ENCODE results near the gene TOP2B. TPM values are rescaled to one million over a fixed set of nuclear protein-coding genes. Genes with fewer than 3 reads are reported as not detected.

TOP2B gene
- total and polyA plus RNA-seq, 2 donors (not counting 1 experiment from before 2014, with no cell fraction given): 56.2 to 71.2 TPM

DNA sequence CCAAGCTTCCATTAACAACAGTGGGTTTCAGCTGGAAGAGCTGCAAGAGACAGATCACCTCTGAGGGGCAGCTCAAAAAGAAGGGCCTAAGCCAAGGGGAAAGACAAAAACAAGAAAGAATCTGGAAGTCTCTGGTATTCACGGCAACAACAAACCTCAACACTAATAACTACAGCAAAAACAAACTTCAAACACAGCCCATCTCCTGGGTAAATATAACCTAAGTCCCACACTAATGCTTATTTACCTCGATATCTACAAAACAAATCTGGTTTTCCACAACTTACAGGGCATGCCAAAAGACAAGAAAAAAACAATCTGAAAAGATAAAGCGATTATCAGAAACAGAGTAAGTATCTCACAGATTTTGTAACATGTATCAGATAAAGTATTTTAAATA is 29.7 kb downstream of the TOP2B start:
- H3K36me3 ChIP-seq (ENCODE audit: control insufficient read depth, insufficient read depth, low read length): peaks cover 3% of the 10 kb centered on the region
- H3K9ac ChIP-seq (ENCODE audit: insufficient read depth, low read length): no peak overlapping the region
- no peaks in the 10 kb centered on the region for H4K20me1 ChIP-seq (ENCODE audit: control insufficient read depth, extremely low read depth, insufficient read depth, low read length)

DNA sequence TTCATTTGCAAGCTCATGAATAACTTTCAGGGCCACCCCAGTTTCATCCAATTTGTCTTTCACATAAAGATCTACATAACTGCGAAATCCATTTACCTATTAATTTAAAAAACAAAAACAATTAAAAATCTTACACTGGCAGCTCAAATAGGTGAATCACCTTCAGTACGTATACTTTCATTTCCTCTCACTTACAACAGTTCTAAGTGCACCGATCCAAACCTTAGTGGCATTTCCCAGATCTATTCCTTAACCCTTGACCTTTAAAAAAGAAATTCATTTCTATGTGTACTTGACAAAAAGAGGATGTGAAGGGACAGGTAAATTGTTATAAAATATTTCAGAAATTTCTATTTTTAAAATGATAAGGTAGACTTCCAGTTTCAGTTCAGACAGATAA is 30.8 kb downstream of the TOP2B start:
- Histone ChIP-seq H2AFZ (ENCODE audit: low read length) (no peak overlapping the region), H4K20me1 (ENCODE audit: control insufficient read depth, extremely low read depth, insufficient read depth, low read length) (no peaks in the 10 kb centered on the region), H3K4me2 (ENCODE audit: extremely low read depth, insufficient read depth, low read length) (no peak overlapping the region), H3K9ac (ENCODE audit: insufficient read depth, low read length) (no peak overlapping the region), H3K9me3 (ENCODE audit: control insufficient read depth, insufficient read depth, low read depth, low read length) (no peaks in the 10 kb centered on the region), H3K4me1 (ENCODE audit: control insufficient read depth, extremely low read depth, insufficient read depth, low read length) (no peaks in the 10 kb centered on the region), H3K27ac (ENCODE audit: insufficient read depth, low read length) (no peak overlapping the region), H3K36me3 (ENCODE audit: control insufficient read depth, insufficient read depth, low read length) (peaks cover 3% of the 10 kb centered on the region), H3K27me3 (ENCODE audit: control insufficient read depth, insufficient read depth, low read length) (no peaks in the 10 kb centered on the region), H3K79me2 (ENCODE audit: control insufficient read depth, insufficient read depth, low read length) (no peaks in the 10 kb centered on the region), H3K4me3 (replicated peaks in 1 of 4; ENCODE audit: control extremely low read depth in 1 of 4, insufficient read depth in 1 of 4, low read depth in 3 of 4, low read length in 4 of 4) (no peak overlapping the region)
- DNase-seq (ENCODE audit: low read depth in 2 of 2): no peak
- TF ChIP-seq, protein P1, sequence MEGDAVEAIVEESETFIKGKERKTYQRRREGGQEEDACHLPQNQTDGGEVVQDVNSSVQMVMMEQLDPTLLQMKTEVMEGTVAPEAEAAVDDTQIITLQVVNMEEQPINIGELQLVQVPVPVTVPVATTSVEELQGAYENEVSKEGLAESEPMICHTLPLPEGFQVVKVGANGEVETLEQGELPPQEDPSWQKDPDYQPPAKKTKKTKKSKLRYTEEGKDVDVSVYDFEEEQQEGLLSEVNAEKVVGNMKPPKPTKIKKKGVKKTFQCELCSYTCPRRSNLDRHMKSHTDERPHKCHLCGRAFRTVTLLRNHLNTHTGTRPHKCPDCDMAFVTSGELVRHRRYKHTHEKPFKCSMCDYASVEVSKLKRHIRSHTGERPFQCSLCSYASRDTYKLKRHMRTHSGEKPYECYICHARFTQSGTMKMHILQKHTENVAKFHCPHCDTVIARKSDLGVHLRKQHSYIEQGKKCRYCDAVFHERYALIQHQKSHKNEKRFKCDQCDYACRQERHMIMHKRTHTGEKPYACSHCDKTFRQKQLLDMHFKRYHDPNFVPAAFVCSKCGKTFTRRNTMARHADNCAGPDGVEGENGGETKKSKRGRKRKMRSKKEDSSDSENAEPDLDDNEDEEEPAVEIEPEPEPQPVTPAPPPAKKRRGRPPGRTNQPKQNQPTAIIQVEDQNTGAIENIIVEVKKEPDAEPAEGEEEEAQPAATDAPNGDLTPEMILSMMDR (conservative IDR thresholded peaks at IDR 0.05 in 1 of 2, IDR thresholded peaks at IDR 0.05 in 1 of 2; ENCODE audit: low read depth in 1 of 2, low read length in 2 of 2): no peak
- no peak for TF ChIP-seq EZH2 (IDR thresholded peaks at IDR 0.05; ENCODE audit: low read length, missing control alignments)

More for the DNA sequence above, 29.7 kb downstream of the TOP2B start:
- no peak for DNase-seq (ENCODE audit: low read depth in 2 of 2)
- TF ChIP-seq, protein P1 (conservative IDR thresholded peaks at IDR 0.05 in 1 of 2, IDR thresholded peaks at IDR 0.05 in 1 of 2; ENCODE audit: low read depth in 1 of 2, low read length in 2 of 2): no peak
- TF ChIP-seq EZH2 (IDR thresholded peaks at IDR 0.05; ENCODE audit: low read length, missing control alignments): no peak
- Histone ChIP-seq H3K27me3 (ENCODE audit: control insufficient read depth, insufficient read depth, low read length) (no peaks in the 10 kb centered on the region), H3K4me1 (ENCODE audit: control insufficient read depth, extremely low read depth, insufficient read depth, low read length) (no peaks in the 10 kb centered on the region), H3K4me3 (replicated peaks in 1 of 4; ENCODE audit: control extremely low read depth in 1 of 4, insufficient read depth in 1 of 4, low read depth in 3 of 4, low read length in 4 of 4) (no peak overlapping the region), H2AFZ (ENCODE audit: low read length) (no peak overlapping the region), H3K27ac (ENCODE audit: insufficient read depth, low read length) (no peak overlapping the region), H3K79me2 (ENCODE audit: control insufficient read depth, insufficient read depth, low read length) (no peaks in the 10 kb centered on the region), H3K4me2 (ENCODE audit: extremely low read depth, insufficient read depth, low read length) (no peak overlapping the region), H3K9me3 (ENCODE audit: control insufficient read depth, insufficient read depth, low read depth, low read length) (no peaks in the 10 kb centered on the region)

DNA sequence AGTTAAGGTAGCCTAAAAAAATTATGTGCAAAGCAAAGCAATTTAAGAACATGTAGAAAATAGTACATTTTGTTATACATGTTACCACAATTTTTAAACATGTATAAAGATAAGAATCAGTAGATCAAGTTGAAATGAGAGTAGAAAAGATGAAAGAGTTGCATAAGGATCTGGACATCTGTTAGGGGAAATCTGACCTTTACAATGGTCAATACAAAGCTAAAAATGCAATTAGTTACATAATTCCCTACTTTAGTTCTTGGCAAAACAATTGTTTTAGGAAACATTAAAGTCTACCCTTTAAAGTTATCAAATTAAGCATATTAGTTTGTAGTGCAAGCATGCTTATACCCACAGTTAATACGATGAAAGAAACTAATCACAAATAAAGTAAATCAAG is 32.7 kb downstream of the TOP2B start:
- H3K9ac ChIP-seq (ENCODE audit: insufficient read depth, low read length): no peak overlapping the region
- H3K4me1 ChIP-seq (ENCODE audit: control insufficient read depth, extremely low read depth, insufficient read depth, low read length): no peaks in the 10 kb centered on the region
- H3K79me2 ChIP-seq (ENCODE audit: control insufficient read depth, insufficient read depth, low read length): no peaks in the 10 kb centered on the region
- no peak overlapping the region for H2AFZ ChIP-seq (ENCODE audit: low read length)
- no peak overlapping the region for H3K27ac ChIP-seq (ENCODE audit: insufficient read depth, low read length)
- no peaks in the 10 kb centered on the region for H4K20me1 ChIP-seq (ENCODE audit: control insufficient read depth, extremely low read depth, insufficient read depth, low read length)
- TF ChIP-seq, protein P1 (conservative IDR thresholded peaks at IDR 0.05 in 1 of 2, IDR thresholded peaks at IDR 0.05 in 1 of 2; ENCODE audit: low read depth in 1 of 2, low read length in 2 of 2): no peak
- TF ChIP-seq EZH2 (IDR thresholded peaks at IDR 0.05; ENCODE audit: low read length, missing control alignments): no peak
- H3K4me2 ChIP-seq (ENCODE audit: extremely low read depth, insufficient read depth, low read length): no peak overlapping the region
- no peak for DNase-seq (ENCODE audit: low read depth in 2 of 2)
- H3K4me3 ChIP-seq (replicated peaks in 1 of 4; ENCODE audit: control extremely low read depth in 1 of 4, insufficient read depth in 1 of 4, low read depth in 3 of 4, low read length in 4 of 4): no peak overlapping the region
- peaks cover 3% of the 10 kb centered on the region for H3K36me3 ChIP-seq (ENCODE audit: control insufficient read depth, insufficient read depth, low read length)
- H3K9me3 ChIP-seq (ENCODE audit: control insufficient read depth, insufficient read depth, low read depth, low read length): no peaks in the 10 kb centered on the region
- H3K27me3 ChIP-seq (ENCODE audit: control insufficient read depth, insufficient read depth, low read length): no peaks in the 10 kb centered on the region
